SIG-M5 (cell line): Measurements from ENCODE around the gene RHNO1.

Experiments used
- DNase-seq: peaks from one replicate; lab custom pipeline; 2025; lab: John Stamatoyannopoulos, UW

Gene RHNO1, protein sequence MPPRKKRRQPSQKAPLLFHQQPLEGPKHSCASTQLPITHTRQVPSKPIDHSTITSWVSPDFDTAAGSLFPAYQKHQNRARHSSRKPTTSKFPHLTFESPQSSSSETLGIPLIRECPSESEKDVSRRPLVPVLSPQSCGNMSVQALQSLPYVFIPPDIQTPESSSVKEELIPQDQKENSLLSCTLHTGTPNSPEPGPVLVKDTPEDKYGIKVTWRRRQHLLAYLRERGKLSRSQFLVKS

GRCh38 chr12:2877047-2877952 is at the start of gene RHNO1, which contains the start of gene FOXM1:
Gene RHNO1, plus strand, starts transcription at chr12:2877223. Its CDS starts 8,144 bp downstream, at chr12:2885367.
Gene FOXM1, minus strand, starts transcription at chr12:2877174. Its CDS starts 2,696 bp downstream, at chr12:2874478.
- DNase-seq, result no peak

GRCh38 chr12:2829275-2829674 is 47.7 kb upstream of the RHNO1 start:
- no peak for DNase-seq

DNA sequence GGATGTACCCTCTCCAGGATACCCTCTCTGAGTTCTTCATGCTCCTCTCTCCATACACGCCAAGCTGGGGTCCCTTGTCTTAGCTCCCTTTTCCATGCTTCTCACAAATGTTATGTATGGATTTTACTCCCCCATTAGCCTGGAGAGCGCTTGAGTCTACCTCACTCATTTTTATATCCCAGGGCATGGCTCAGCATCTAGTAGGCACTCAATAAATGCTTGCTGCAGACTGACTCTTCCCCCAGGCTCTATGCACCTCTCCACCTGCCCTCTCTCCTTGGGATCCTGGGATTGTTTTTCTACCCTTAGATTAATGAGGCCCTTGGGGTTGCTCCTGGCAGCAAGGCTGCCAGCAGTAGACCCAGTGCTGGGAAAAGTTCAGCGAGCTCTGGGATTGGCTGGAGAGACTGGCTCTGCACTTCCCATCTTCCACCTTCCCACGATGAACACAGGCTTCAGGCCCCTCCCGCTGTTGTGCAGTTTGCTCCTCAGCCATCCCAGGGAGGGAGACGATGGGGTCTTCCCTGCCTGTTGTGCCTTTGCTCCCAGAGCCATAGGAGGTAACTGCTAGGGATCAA is 44.4 kb upstream of the RHNO1 start:
- DNase-seq, result no peak

GRCh38 chr12:2833327-2833726 is 43.7 kb upstream of the RHNO1 start:
- DNase-seq, result no peak

DNA sequence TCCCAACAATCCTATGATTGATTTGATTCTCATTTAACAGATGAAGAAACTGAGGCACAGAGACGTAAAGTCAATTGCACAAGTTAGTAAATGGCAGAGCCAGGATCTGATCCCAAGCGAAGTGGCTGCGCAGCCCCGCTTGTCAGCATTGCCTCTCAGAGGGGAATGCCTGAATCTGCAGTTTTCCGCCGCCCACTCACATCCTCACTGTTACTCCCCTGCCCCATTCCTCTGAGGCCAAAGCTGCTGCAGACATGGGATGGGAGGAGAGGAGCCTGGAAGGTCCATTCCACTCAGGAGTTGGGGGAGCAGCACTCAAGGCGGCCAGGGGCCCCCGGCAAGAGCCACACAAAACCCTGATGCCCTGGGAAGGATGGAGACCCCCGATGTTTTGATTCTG is 43.2 kb upstream of the RHNO1 start:
- no peak for DNase-seq

DNA sequence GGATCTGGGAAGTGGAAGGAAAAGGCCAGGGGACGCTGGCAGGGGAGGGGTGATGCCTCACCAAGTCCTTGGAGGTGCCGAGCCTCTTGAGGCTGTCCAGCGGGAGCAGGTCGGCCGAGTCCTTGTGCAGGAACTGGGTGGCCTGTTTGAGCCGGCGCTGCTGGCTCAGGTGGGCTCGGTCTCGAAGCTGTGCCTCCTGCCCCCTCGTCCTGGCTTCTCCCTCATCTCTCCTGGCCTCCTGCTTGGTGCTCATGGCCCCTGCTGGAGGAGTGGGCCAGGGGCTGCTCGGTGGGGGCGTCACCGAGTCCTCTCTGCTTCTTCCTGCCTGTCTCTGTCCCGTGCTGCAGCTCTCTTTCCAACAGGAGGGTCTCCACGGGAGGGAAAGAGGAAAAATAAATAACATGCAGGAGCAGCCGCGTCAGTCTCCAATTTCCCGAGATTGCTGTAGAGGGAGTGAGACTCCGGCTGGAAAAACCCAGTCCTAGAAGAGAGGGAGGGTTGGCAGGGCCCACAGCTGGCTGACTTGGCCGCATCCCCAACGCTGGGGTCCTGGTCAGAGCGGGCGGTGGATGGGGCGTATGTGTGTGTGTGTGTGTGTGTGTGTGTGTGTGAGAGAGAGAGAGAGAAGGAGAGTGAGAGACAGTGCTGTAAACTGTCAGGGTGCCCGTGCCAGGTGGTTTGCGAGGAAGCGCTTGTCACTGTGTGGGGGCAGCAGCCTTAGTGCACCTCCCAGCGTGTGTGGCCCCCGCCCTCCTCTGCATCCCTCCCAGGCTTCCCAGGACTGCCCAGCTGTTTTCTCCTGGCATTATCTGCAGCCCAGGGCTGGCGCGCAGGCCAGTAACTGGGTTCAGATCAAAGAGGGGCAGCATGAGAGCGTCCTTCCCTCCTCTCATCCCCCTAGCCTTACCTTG is 42.2 kb upstream of the RHNO1 start, which contains the start of gene NRIP2:
Gene NRIP2 (minus strand): TSS at position 455 of the 911 bp plus-strand sequence. CDS start 52 bp downstream, at position 403.
- DNase-seq, result no peak

DNA sequence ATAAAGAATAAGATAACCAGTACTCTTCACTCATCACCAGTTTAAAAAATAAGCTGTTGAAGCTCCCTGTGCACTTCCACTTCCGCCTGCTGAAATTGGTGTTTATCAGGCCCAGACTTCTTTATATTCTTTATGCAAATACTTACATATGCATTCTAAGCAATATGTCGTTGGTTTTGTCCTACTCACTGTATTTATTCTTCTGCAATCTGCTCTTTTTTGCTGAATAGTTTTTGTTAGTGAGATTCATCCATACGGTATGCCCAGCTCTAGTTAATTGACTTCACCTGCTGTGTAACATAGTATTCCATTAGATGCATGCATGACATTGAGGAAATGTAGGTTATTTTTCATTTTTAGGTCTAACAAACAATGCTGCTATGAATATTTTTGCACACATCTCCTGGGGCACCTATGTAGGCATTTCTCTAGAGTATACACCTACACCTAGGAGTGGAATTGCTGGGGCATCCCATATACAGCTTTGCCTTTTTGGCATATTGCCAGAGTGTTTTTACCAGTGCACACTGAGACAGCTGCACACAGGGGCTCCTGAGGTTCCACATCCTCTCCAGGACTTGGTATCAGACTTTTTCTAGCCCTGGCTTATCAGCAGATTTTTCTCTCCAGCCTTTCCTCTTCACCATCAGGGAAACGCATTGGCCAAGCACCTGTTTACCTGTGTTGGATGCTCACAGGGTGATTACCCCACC is 41.2 kb upstream of the RHNO1 start:
- no peak for DNase-seq

GRCh38 chr12:2836574-2836973 is 40.4 kb upstream of the RHNO1 start:
- peak; percentile 49 for DNase-seq

DNA sequence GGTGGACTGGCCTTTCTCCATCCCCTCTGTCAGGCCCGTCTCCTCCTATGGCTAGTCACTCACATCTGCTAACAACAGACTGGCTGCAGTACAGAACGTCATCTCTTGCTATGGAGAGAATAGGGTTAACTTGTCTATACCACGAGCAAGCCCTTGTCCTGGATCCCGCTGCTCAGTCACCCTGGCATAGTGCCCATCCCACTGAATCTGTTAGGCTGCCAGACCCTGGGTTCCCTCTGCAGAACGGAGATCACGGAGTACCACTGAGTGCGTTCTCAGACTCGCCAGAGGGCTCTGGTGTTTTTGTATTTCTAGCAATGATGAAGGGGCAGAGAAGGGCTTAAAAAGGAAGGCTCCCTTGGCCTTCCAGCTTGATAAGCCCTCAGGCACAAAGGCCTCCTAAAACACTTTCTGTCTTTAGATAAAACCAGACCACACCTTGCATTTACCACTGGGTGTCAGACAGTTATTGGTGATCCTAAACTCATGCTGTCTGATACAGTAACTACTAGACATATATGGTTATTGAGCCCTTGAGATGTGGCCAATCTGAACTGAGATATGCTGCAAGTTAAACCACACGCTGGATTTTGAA is 35.9 kb upstream of the RHNO1 start:
- DNase-seq, result no peak

DNA sequence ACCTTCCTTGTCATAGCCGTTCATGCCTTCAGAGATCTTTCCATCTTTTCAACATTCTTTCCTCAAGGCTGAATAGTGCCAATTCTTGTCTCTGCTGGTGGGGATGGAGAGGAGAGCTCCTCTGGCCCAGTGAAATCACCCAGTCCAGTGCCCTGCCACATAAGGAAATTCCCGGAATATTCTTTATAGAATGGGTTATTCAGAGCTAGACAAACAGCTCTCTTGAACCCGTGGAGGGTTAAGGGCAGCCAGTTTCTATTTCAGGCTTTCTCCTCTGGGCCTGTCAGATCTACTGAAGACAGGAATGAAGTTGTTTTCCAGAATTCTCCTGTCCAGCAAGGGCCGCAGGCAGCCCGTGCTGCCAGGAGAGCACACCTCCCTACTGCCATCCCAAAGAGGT is 34.1 kb upstream of the RHNO1 start:
- DNase-seq, result no peak

- no peak for DNase-seq
Observed at GRCh38 chr12:2844786-2845185, 32.2 kb upstream of the RHNO1 start.

GRCh38 chr12:2845280-2845679 is 31.7 kb upstream of the RHNO1 start:
- DNase-seq, result no peak

- DNase-seq, result no peak
Observed at GRCh38 chr12:2851931-2852330, 25.1 kb upstream of the RHNO1 start.

DNA sequence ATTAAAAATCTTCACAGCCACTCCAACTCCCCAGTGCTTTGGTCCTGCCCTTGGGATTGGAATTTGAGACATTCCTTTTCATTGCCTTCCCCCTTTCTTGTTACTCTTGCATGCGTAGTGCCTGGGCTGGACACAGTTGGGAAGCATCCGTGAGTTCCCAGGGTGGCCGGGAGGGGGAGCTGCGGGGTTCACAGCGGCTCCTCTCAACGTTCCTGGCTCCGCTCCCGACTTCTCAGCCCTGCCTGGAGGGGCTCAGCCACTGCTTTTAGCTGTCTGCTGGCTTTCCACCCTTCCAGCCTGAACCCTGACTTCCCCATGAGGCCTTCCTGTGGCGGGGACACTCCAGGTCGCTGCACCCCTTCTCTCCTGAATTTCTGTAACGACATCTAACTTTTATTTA is 23.4 kb upstream of the RHNO1 start:
- no peak for DNase-seq

DNA sequence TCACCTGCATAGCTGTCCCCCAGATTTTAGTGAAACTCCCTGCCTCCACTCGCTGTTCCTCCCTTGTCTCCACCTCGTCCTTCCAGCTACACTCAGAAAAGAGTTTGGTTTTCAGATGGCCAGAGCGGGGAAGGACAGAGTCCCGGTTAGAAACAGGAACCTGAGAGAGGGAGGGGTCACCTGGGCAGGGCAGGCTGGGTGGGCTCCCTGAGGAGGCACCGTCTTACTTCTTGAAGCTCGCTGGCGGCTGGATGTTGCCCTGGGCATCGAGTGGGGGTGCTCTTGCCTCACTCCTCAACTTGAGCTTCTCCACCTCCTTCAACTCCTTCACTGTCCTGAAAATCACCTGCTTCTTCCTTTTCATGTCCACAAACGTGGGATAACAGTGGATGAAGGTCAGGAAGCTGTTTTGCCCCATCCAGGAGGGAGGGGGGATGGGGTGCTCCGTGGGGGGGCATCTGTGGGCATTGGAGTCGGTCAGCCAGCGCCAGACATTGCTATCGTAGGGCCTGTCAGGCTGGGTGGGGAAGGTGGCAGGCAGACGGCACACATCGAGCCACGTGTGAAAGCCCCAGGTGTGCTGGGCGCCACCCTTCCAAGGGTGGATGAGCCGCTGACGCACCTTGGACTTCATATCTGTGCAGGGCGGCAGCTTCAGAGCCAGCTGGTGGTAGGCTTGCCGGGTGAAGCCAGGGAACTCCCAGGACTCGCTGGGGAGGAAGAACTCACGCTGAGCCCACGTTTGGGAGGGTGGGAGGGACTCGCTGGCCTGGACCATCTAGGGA is 22.2 kb upstream of the RHNO1 start:
- no peak for DNase-seq

- DNase-seq, result no peak
Observed at GRCh38 chr12:2855546-2855945, 21.5 kb upstream of the RHNO1 start.

- no peak for DNase-seq
Observed at GRCh38 chr12:2856051-2856450, 21.0 kb upstream of the RHNO1 start.

GRCh38 chr12:2857021-2857431 is 20.0 kb upstream of the RHNO1 start, which contains the start of gene TEX52:
Gene TEX52, minus strand, starts transcription at chr12:2857039. Its CDS starts 13 bp downstream, at chr12:2857026.
- DNase-seq, result no peak

DNA sequence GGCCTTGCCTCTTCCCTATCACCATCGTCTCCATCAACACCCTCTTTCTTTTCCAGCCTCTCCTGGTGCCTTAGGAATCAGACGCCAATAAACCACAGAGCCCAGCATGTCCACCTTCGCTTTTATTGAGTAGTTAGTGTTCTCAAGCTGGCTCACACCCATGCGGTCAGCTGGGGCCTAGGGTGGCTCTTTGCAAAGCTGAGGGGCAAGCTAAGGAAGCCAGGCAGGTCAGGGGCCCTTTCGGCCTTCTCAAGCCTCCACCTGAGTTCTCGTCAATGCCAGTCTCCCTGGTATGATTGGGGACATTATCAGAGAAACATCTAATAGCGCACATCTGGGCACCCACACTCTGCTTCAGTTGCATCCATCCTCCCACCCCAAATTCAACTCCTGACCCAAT is 19.4 kb upstream of the RHNO1 start:
- DNase-seq, result no peak

GRCh38 chr12:2858334-2858733 is 18.7 kb upstream of the RHNO1 start:
- DNase-seq, result no peak
